ENCODE measurements around the gene DHRS3. TPM values are rescaled to one million over a fixed set of nuclear protein-coding genes. Genes with fewer than 3 reads are reported as not detected.

The DHRS3 gene
- total RNA-seq, 1 experiment from 2014 or later = 54.5 TPM

- Histone ChIP-seq H4K20me1 (ENCODE audit: control insufficient read depth, insufficient read depth, insufficient read length) (no peaks in the 10 kb centered on the region), H2AK5ac (ENCODE audit: insufficient read length, low read length) (no peak overlapping the region), H3K56ac (ENCODE audit: insufficient read length, low read depth, low read length) (no peak overlapping the region), H3K9me3 (ENCODE audit: control insufficient read depth, low read depth, low read length) (no peaks in the 10 kb centered on the region), H3K27me3 (ENCODE audit: insufficient read depth, low read length) (no peaks in the 10 kb centered on the region), H4K5ac (ENCODE audit: insufficient read length, low read depth, low read length) (no peak overlapping the region), H3K9ac (ENCODE audit: extremely low read depth, insufficient read length, low read length) (no peak overlapping the region), H3K18ac (ENCODE audit: insufficient read length, low read depth, low read length) (no peak overlapping the region), H3K4ac (ENCODE audit: low read depth, low read length) (no peak overlapping the region), H3K14ac (ENCODE audit: insufficient read depth, low read length) (no peak overlapping the region), H3T11ph (ENCODE audit: low read length) (no peak overlapping the region), H2BK120ac (ENCODE audit: low read depth, low read length, poor library complexity, severe bottlenecking) (no peak overlapping the region), H2BK5ac (ENCODE audit: insufficient read length, low read length) (no peak overlapping the region), H2BK12ac (ENCODE audit: insufficient read length, low read depth, low read length) (no peak overlapping the region), H2AFZ (ENCODE audit: low read length) (no peak overlapping the region), H4K8ac (replicated peaks; ENCODE audit: insufficient read length, low read depth, low read length) (no peak overlapping the region), H3K23me2 (ENCODE audit: insufficient read length, low read depth, low read length, poor library complexity, severe bottlenecking) (no peaks in the 10 kb centered on the region), H2BK20ac (ENCODE audit: low read depth, low read length, poor library complexity, severe bottlenecking) (no peak overlapping the region), H3K79me2 (ENCODE audit: insufficient read depth, low read length) (no peaks in the 10 kb centered on the region), H3K79me1 (ENCODE audit: insufficient read depth, low read depth, low read length, poor library complexity, severe bottlenecking) (no peaks in the 10 kb centered on the region), H3K4me2 (ENCODE audit: insufficient read depth, insufficient read length, low read length) (no peak overlapping the region), H3K4me1 (ENCODE audit: insufficient read depth, low read length) (no peaks in the 10 kb centered on the region), H3K27ac (ENCODE audit: insufficient read length, low read depth, low read length) (no peak overlapping the region), H3K23ac (ENCODE audit: insufficient read length, low read depth, low read length) (no peak overlapping the region), H4K91ac (ENCODE audit: insufficient read length, low read depth, low read length) (no peak overlapping the region), H2BK15ac (ENCODE audit: low read depth, low read length) (no peak overlapping the region)
- no peak for TF ChIP-seq CTCF (conservative IDR thresholded peaks at IDR 0.05)
- WGBS (ENCODE audit: extremely low coverage, insufficient read length, low lambda C conversion rate) = no CpG with 5 or more reads among the region's 6 CpGs
- Mint-ChIP-seq H3K4me1 (peaks cover 0 to 5% of the 10 kb centered on the region in 2 experiments; a peak in 1 of 4 replicates), H3K4me3 (no peak overlapping the region), H3K9me3 (peaks cover 0 to 3% of the 10 kb centered on the region in 2 experiments; a peak in 1 of 5 replicates), H3K27ac (no peak overlapping the region), H3K36me3 (ENCODE audit: insufficient read depth in 1 of 3, low read depth in 3 of 3) (peaks cover 0 to 27% (median 18%) of the 10 kb centered on the region in 3 experiments; a peak in 4 of 7 replicates), H3K27me3 (ENCODE audit: low read depth) (no peaks in the 10 kb centered on the region)
- no peak for DNase-seq
These were observed 33.0 kb downstream of the DHRS3 start for GRCh38 chr1:12584900-12585525.

All from H9 (cell line).